Neutrophil (primary cell): ENCODE results near the gene CCDC61.

Source experiments
- H3K27ac ChIP-seq: fragments of 200-600 bp; sonication (generic); 2 replicates; pipeline ENCODE4 v1.5.1; 2016; ENCODE audit warnings: mild to moderate bottlenecking, moderate library complexity
- H3K27me3 ChIP-seq: fragments of 200-600 bp; sonication (generic); 2 replicates; pipeline ENCODE4 v1.6.0; 2016; ENCODE audit warnings: mild to moderate bottlenecking
- H3K36me3 ChIP-seq: fragments of 200-600 bp; sonication (generic); 2 replicates; pipeline ENCODE4 v1.5.1; 2017
- H3K4me1 ChIP-seq, 2 experiments: fragments of 200-600 bp in 1 of 2; sonication (generic) in 1 of 2; 1 replicate in 1 of 2; 2 replicates in 1 of 2; pipeline versions ENCODE4 v1.5.1 to v1.6.1; 2013 to 2016; ENCODE audit warnings: low read depth in 1 of 2, low read length in 1 of 2, mild to moderate bottlenecking in 1 of 2, moderate library complexity in 1 of 2; ENCODE audit not compliant: control insufficient read depth in 1 of 2, insufficient read depth in 1 of 2
- H3K4me3 ChIP-seq, 2 experiments: fragments of 200-600 bp in 1 of 2; sonication (generic) in 1 of 2; 1 replicate in 1 of 2; 2 replicates in 1 of 2; pipeline ENCODE4 v1.5.1; 2013 to 2016; ENCODE audit warnings: low read depth in 1 of 2, low read length in 1 of 2, mild to moderate bottlenecking in 1 of 2, moderate library complexity in 1 of 2
- H3K9me3 ChIP-seq: fragments of 200-600 bp; sonication (generic); 2 replicates; pipeline ENCODE4 v1.5.1; 2016
- TF ChIP-seq, protein P1 (sequence below): fragments of 200-600 bp; sonication (generic); IDR thresholded peaks from 2 replicates; pipeline ENCODE4 v1.5.1; 2016; ENCODE audit warnings: antibody characterized with exemption

The CCDC61 gene

DNA sequence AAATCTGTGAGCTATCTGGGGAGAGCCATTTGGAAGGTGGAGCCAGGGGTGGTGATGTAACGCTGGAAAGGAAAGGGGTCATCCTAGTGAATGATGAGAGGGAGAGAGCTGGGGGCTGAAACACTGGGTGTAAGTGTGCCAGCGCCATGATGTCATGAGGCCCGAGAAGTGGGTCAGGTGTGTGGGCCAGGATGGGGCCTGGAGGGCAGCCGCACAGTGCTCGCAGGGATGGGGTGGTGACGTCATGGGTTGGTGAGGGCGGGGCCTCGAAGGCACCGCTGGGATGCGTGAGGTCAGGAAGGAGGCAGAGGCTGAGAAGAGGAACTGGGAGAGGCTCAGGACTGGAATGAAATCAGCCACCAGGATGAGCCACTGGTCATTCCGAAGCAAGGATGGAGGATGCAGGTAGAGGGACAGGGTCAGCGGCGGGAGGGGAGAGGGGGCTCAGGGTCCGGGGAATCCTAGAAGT, 4.4 kb downstream of the CCDC61 start:
- TF ChIP-seq, protein P1, sequence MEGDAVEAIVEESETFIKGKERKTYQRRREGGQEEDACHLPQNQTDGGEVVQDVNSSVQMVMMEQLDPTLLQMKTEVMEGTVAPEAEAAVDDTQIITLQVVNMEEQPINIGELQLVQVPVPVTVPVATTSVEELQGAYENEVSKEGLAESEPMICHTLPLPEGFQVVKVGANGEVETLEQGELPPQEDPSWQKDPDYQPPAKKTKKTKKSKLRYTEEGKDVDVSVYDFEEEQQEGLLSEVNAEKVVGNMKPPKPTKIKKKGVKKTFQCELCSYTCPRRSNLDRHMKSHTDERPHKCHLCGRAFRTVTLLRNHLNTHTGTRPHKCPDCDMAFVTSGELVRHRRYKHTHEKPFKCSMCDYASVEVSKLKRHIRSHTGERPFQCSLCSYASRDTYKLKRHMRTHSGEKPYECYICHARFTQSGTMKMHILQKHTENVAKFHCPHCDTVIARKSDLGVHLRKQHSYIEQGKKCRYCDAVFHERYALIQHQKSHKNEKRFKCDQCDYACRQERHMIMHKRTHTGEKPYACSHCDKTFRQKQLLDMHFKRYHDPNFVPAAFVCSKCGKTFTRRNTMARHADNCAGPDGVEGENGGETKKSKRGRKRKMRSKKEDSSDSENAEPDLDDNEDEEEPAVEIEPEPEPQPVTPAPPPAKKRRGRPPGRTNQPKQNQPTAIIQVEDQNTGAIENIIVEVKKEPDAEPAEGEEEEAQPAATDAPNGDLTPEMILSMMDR = no peak
- H3K9me3 ChIP-seq = no peaks in the 10 kb centered on the region
- no peak overlapping the region for H3K27ac ChIP-seq
- H3K4me1 ChIP-seq = peaks cover 15 to 24% of the 10 kb centered on the region in 2 experiments
- no peak overlapping the region for H3K4me3 ChIP-seq
- H3K36me3 ChIP-seq = peaks cover 10% of the 10 kb centered on the region
- H3K27me3 ChIP-seq = peaks cover 31% of the 10 kb centered on the region

DNA sequence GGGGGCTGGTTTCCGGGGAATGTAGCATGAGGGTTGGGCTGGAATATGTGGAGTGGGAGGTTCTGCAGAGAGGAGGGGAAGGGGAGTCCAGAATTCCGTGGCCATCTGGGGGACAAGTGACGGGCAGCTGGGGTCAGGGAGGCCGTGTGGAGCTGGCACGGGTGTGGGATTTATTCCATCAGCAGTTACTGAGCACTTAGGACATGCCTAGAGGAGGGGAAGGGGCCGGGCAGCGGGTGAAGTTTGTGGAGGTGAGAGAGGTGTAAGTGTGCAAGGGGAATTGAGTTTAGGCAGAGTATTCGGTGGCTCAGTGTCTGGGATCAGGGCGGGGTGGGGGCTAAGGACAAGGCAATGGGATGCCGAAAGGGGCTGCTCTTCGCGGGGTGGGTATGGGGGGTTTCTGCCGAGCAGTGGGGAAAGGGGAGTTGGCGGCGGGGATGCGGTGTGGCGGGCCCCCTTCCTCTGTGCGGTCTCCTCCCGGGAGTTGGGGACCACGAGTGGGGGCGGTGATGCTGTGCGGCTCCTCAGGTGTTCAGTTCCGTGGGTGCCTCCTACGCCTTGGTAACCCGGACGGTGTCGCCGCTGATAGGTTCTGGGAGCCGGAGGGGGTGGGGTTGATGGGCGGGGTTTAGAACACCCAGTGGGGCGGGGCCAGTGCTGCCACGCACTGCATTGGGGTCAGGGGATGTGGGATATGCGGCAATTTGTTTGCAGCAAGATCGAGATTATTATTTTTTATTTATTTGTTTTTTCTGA, 5.4 kb downstream of the CCDC61 start:
- Histone ChIP-seq H3K36me3 (peaks cover 10% of the 10 kb centered on the region), H3K27ac (no peak overlapping the region), H3K9me3 (no peaks in the 10 kb centered on the region), H3K4me1 (peaks cover 9 to 18% of the 10 kb centered on the region in 2 experiments), H3K27me3 (peaks cover 31% of the 10 kb centered on the region), H3K4me3 (no peak overlapping the region)
- TF ChIP-seq, protein P1 = no peak

DNA sequence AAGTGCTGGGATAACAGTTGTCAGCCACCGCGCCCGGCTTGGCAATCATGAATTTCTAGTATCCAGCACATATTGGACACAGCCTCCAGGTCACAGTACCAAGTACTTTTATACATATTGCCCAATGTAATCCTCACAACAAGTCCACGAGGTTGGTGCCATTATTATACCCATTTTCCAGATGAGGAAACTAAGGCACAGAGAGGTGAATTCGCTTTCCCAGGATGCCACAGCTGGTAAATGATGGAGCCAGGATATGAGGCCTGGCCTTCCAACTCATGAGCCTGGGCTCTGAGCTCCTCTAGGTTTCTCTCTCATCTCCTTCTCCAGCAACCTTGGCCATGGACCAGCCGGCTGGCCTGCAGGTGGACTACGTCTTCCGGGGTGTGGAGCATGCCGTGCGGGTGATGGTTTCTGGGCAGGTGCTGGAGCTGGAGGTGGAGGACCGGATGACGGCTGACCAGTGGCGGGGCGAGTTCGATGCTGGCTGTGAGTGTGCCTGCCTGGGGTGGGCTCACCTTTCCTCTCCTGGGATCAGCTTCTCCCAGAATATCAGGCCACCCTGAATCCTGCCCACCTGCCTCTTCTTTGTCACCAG, 7.5 kb downstream of the CCDC61 start:
- Histone ChIP-seq H3K4me1 (peaks cover 4 to 13% of the 10 kb centered on the region in 2 experiments), H3K9me3 (no peaks in the 10 kb centered on the region), H3K4me3 (no peak overlapping the region), H3K36me3 (peaks cover 16% of the 10 kb centered on the region), H3K27me3 (peaks cover 31% of the 10 kb centered on the region), H3K27ac (no peak overlapping the region)
- TF ChIP-seq, protein P1 = no peak

DNA sequence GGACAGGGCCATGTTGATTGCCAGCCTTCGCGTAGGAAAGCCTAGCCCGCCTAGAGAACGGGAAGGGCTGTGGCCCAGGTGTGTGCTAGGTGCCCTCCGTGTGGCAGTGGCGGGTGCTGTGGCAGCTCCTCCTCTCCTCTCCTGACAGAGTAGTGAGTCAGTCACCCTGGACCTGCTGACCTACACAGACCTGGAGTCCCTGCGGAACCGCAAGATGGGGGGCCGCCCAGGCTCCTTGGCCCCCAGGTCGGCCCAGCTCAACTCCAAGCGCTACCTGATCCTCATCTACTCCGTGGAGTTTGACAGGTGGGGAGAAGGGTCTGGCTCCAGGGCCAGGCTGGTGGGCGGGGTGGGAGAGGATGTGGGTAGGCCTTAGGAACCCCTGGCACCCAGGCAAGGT, 11.1 kb downstream of the CCDC61 start:
- Histone ChIP-seq H3K9me3 (no peaks in the 10 kb centered on the region), H3K4me1 (peaks cover 0 to 5% of the 10 kb centered on the region in 2 experiments), H3K36me3 (peaks cover 20% of the 10 kb centered on the region), H3K27ac (no peak overlapping the region), H3K4me3 (no peak overlapping the region), H3K27me3 (peaks cover 2% of the 10 kb centered on the region)
- TF ChIP-seq, protein P1 = no peak

DNA sequence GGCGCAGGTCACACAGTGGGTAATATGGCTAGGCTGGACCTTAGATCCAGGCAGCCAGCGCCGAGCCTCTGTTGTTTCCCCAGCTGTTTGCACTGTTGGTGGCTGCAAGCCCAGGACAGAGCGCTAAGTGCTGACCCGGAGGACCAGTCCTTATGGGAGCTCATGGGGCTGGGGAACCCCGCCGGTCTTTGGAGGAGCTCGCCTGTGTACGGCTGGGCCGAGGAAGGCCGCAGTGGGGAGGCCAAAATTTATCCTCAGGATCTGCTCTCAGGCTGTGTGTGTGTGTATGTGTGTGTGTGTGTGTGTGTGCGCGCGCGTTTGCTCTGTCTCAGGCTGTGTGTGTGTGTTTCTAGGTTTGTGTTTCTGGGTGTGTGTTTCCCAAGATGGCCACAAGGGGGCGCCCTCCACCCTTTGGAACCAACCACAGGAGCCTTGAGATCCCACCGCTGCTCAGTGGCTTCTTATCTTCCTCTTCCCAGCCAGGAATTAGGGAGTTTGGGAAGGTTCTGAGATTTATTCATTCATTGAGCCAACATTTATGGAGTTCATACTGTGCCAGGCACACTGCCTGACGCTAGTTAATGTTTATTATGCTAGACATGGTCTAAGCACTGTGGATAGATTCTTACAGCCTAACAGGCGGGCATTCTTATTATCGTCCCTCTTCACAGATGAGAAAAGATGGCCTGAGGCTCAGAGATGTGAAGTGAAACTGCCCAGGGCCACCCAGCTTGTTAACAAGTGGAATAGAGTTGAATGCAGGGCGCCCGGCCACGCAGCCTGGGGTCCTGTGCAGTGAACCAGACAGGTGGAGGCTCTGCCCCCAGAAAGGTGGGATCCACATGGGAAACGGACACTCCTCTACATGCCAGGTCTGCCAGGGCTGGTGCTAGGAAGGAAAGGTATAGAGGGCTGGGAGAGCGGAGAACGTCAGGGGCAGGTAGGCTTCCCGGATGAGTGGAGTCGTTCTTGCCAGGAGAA, 14.6 kb downstream of the CCDC61 start:
- peaks cover 9 to 13% of the 10 kb centered on the region in 2 experiments for H3K4me1 ChIP-seq
- H3K36me3 ChIP-seq = peaks cover 17% of the 10 kb centered on the region
- TF ChIP-seq, protein P1 = peak; percentile 86
- no peaks in the 10 kb centered on the region for H3K9me3 ChIP-seq
- H3K4me3 ChIP-seq = no peak overlapping the region
- H3K27ac ChIP-seq = no peak overlapping the region
- H3K27me3 ChIP-seq = peaks cover 20% of the 10 kb centered on the region
